ENCODE results near the gene LRMDA. TPM values are rescaled to one million over a fixed set of nuclear protein-coding genes. Genes with fewer than 3 reads are reported as not detected.

LRMDA gene
- total RNA-seq, 2 experiments from 2014 or later: not detected

DNA sequence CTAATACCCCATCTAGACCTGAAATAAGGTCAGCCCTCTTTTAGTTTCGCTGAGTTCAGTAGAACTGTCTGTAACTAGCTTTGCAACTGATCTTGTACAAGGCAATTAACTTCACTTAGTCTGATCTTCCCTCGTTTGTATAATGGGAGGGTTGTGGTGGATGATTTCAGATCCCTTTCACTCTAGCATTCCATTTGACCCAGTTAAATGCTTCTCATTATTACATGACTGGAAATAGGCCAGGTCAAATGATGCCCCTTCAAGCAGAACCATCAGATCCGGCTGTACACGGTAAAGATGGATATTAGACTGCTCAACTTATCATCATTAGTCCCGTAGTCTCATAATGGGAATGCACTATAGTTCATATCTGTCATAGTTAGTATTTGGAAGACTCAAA is 1009.0 kb downstream of the LRMDA start:
- no peaks in the 10 kb centered on the region for H4K20me1 ChIP-seq (ENCODE audit: insufficient read depth, low read length)
- H3K27ac ChIP-seq (ENCODE audit: low read depth, low read length, poor library complexity, severe bottlenecking): no peak overlapping the region
- H3K4me3 ChIP-seq (ENCODE audit: low read depth, low read length, poor library complexity, severe bottlenecking): no peak overlapping the region
- H3K4me1 ChIP-seq (ENCODE audit: insufficient read depth, low read length, poor library complexity, severe bottlenecking): no peaks in the 10 kb centered on the region
- no peaks in the 10 kb centered on the region for H3K9me3 ChIP-seq (ENCODE audit: low read length)
- H3K36me3 ChIP-seq (ENCODE audit: insufficient read depth, low read length): no peaks in the 10 kb centered on the region
- H3K9me2 ChIP-seq (ENCODE audit: insufficient read depth, low read length): no peaks in the 10 kb centered on the region
- no TSS peak for BruUV-seq (replicated peaks)
- CTCF ChIA-PET (ENCODE audit: unreplicated experiment): no interaction called here
- intact Hi-C loops (cut with micrococcal nuclease; ENCODE audit: unreplicated experiment): no loop called here
- POLR2A ChIA-PET: interaction anchor here (1.0 kb wide), 1 partner anchor 11 kb away, joined by 3 read pairs; no protein-coding TSS in a partner anchor
- TF ChIP-seq, protein P1, sequence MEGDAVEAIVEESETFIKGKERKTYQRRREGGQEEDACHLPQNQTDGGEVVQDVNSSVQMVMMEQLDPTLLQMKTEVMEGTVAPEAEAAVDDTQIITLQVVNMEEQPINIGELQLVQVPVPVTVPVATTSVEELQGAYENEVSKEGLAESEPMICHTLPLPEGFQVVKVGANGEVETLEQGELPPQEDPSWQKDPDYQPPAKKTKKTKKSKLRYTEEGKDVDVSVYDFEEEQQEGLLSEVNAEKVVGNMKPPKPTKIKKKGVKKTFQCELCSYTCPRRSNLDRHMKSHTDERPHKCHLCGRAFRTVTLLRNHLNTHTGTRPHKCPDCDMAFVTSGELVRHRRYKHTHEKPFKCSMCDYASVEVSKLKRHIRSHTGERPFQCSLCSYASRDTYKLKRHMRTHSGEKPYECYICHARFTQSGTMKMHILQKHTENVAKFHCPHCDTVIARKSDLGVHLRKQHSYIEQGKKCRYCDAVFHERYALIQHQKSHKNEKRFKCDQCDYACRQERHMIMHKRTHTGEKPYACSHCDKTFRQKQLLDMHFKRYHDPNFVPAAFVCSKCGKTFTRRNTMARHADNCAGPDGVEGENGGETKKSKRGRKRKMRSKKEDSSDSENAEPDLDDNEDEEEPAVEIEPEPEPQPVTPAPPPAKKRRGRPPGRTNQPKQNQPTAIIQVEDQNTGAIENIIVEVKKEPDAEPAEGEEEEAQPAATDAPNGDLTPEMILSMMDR (conservative IDR thresholded peaks at IDR 0.05; ENCODE audit: low read length): no peak
- no peak for TF ChIP-seq EZH2phosphoT487 (IDR thresholded peaks at IDR 0.05; ENCODE audit: borderline replicate concordance, low read depth, low read length)
- no peaks in the 10 kb centered on the region for H3K79me2 ChIP-seq (ENCODE audit: insufficient read depth, low read depth, low read length)
- no peak for DNase-seq (ENCODE audit: low spot score)
- H3K4me2 ChIP-seq (ENCODE audit: low read length): no peak overlapping the region
- no peak overlapping the region for H2AFZ ChIP-seq (ENCODE audit: low read length)

DNA sequence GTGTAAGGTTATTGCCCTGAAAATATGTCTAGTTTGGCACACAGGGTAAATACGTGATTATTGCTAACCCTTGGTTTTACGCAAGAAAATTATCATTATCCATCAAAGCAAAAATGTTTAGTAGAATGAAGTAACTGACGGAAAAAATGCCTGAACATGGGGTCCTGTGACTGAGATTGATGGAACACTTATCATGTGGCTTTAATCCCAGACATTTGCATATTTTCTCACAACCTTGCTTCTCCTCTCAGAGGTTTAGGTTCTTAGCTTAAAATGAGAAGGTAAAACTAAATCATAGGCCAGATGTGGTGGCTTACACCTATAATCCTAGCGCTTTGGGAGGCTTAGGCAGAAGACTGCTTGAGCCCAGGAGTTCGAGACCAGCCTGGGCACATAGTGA is 1010.7 kb downstream of the LRMDA start:
- BruUV-seq (replicated peaks): no TSS peak
- POLR2A ChIA-PET: no interaction called here
- CTCF ChIA-PET (ENCODE audit: unreplicated experiment): no interaction called here
- Histone ChIP-seq H3K79me2 (ENCODE audit: insufficient read depth, low read depth, low read length) (no peaks in the 10 kb centered on the region), H3K9me2 (ENCODE audit: insufficient read depth, low read length) (no peaks in the 10 kb centered on the region), H3K36me3 (ENCODE audit: insufficient read depth, low read length) (no peaks in the 10 kb centered on the region), H3K9me3 (ENCODE audit: low read length) (no peaks in the 10 kb centered on the region), H3K4me1 (ENCODE audit: insufficient read depth, low read length, poor library complexity, severe bottlenecking) (no peaks in the 10 kb centered on the region), H3K4me2 (ENCODE audit: low read length) (no peak overlapping the region), H2AFZ (ENCODE audit: low read length) (no peak overlapping the region), H4K20me1 (ENCODE audit: insufficient read depth, low read length) (no peaks in the 10 kb centered on the region), H3K27ac (ENCODE audit: low read depth, low read length, poor library complexity, severe bottlenecking) (no peak overlapping the region), H3K4me3 (ENCODE audit: low read depth, low read length, poor library complexity, severe bottlenecking) (no peak overlapping the region)
- TF ChIP-seq, protein P1 (conservative IDR thresholded peaks at IDR 0.05; ENCODE audit: low read length): no peak
- no peak for TF ChIP-seq EZH2phosphoT487 (IDR thresholded peaks at IDR 0.05; ENCODE audit: borderline replicate concordance, low read depth, low read length)
- no peak for DNase-seq (ENCODE audit: low spot score)
- intact Hi-C loops (cut with micrococcal nuclease; ENCODE audit: unreplicated experiment): no loop called here

DNA sequence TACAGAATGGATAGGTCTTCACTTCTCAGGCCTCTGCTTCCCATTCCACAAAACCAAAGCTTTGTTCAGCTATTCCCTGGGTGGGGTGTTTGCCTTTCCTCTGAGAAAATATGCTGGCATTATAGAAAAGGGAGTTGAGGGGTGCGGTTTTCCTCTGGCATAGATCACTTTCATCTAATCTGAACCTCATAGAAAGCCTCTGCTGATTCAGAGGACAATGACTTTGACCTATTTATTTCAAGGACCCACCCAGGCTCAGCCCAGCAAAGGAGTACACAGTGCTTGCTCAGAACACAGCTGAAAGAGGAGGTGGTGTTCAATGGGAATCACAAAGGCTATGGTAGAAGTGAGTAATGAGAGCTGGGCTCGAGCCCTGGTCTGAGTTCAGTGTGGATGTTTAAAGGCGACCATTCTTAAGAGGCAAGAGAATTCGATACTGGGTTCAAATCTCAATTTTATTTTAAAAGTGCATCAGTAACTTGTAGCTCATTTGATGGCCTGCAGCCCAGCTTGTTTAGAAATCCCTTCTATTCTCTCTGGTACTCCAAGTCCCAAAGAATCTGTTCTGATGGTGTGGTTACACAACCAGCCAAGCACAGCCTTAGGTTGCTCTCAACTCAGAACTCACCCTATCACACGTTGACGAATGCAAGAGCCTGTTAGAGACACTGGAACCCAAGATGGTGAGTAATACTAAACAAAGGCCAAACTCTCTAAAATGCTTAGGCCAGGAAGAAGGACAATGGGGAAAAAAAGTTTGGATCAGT is 1012.8 kb downstream of the LRMDA start:
- Histone ChIP-seq H3K9me3 (ENCODE audit: low read length) (no peaks in the 10 kb centered on the region), H3K4me2 (ENCODE audit: low read length) (no peak overlapping the region), H2AFZ (ENCODE audit: low read length) (no peak overlapping the region), H3K4me1 (ENCODE audit: insufficient read depth, low read length, poor library complexity, severe bottlenecking) (no peaks in the 10 kb centered on the region), H3K9me2 (ENCODE audit: insufficient read depth, low read length) (no peaks in the 10 kb centered on the region), H3K27ac (ENCODE audit: low read depth, low read length, poor library complexity, severe bottlenecking) (no peak overlapping the region), H4K20me1 (ENCODE audit: insufficient read depth, low read length) (no peaks in the 10 kb centered on the region), H3K36me3 (ENCODE audit: insufficient read depth, low read length) (no peaks in the 10 kb centered on the region), H3K4me3 (ENCODE audit: low read depth, low read length, poor library complexity, severe bottlenecking) (no peak overlapping the region), H3K79me2 (ENCODE audit: insufficient read depth, low read depth, low read length) (no peaks in the 10 kb centered on the region)
- ChIA-PET CTCF (ENCODE audit: unreplicated experiment) (no interaction called here), POLR2A (no interaction called here)
- BruUV-seq (replicated peaks): no TSS peak
- intact Hi-C loops (cut with micrococcal nuclease; ENCODE audit: unreplicated experiment): no loop called here
- no peak for DNase-seq (ENCODE audit: low spot score)
- no peak for TF ChIP-seq EZH2phosphoT487 (IDR thresholded peaks at IDR 0.05; ENCODE audit: borderline replicate concordance, low read depth, low read length)
- TF ChIP-seq, protein P1 (conservative IDR thresholded peaks at IDR 0.05; ENCODE audit: low read length): no peak

All from OCI-LY7 (cell line).